ENCODE data around the gene ALKBH4. TPM values are rescaled to one million over a fixed set of nuclear protein-coding genes. Genes with fewer than 3 reads are reported as not detected.

The ALKBH4 gene
- total RNA-seq, 2 donors from 2014 or later, result 9.1 to 11.8 TPM

GRCh38 chr7:102439963-102440795 lies 24.5 kb downstream of the ALKBH4 start:
- H3K27ac Mint-ChIP-seq, result no peak overlapping the region
- H3K4me3 Mint-ChIP-seq, result no peak overlapping the region
- no peak for ATAC-seq (replicated peaks in 1 of 2)
- DNase-seq, result no peak
- H3K27me3 Mint-ChIP-seq (ENCODE audit: low read depth), result no peaks in the 10 kb centered on the region
- H3K4me1 Mint-ChIP-seq (ENCODE audit: low read depth), result peaks cover 5% of the 10 kb centered on the region
- H3K9me3 Mint-ChIP-seq, result no peaks in the 10 kb centered on the region
- H3K36me3 Mint-ChIP-seq (ENCODE audit: insufficient read depth in 2 of 2), result peaks cover 0 to 3% of the 10 kb centered on the region in 2 donors

- Mint-ChIP-seq H3K4me3 (no peak overlapping the region), H3K27me3 (ENCODE audit: low read depth) (no peaks in the 10 kb centered on the region), H3K36me3 (ENCODE audit: insufficient read depth in 2 of 2) (no peaks in the 10 kb centered on the region), H3K27ac (no peak overlapping the region), H3K4me1 (ENCODE audit: low read depth) (peaks cover 33% of the 10 kb centered on the region), H3K9me3 (no peaks in the 10 kb centered on the region)
- DNase-seq (no peak), ATAC-seq (replicated peaks in 1 of 2) (no peak)
Observed at GRCh38 chr7:102436118-102436517, 28.5 kb downstream of the ALKBH4 start.

- H3K27me3 Mint-ChIP-seq (ENCODE audit: low read depth), result no peaks in the 10 kb centered on the region
- peak overlapping the region; percentile 73 to 81 for H3K4me3 Mint-ChIP-seq
- H3K27ac Mint-ChIP-seq, result peak overlapping the region; percentile 45
- DNase-seq (no peak), ATAC-seq (replicated peaks in 1 of 2) (peak; percentile 8 to 12)
- H3K36me3 Mint-ChIP-seq (ENCODE audit: insufficient read depth in 2 of 2), result peaks cover 0 to 4% of the 10 kb centered on the region in 2 donors
- H3K4me1 Mint-ChIP-seq (ENCODE audit: low read depth), result peaks cover 53% of the 10 kb centered on the region
- no peaks in the 10 kb centered on the region for H3K9me3 Mint-ChIP-seq
Observed at GRCh38 chr7:102434039-102434486, 30.6 kb downstream of the ALKBH4 start.

GRCh38 chr7:102433219-102434038 lies 31.2 kb downstream of the ALKBH4 start, which contains the start of gene ORAI2:
Gene ORAI2 (plus strand): TSS chr7:102433575. CDS start chr7:102438957, 5,382 bp downstream.
- peaks cover 0 to 4% of the 10 kb centered on the region in 2 donors for H3K36me3 Mint-ChIP-seq (ENCODE audit: insufficient read depth in 2 of 2)
- no peaks in the 10 kb centered on the region for H3K9me3 Mint-ChIP-seq
- no peaks in the 10 kb centered on the region for H3K27me3 Mint-ChIP-seq (ENCODE audit: low read depth)
- ATAC-seq (replicated peaks in 1 of 2), result peak; percentile 74 to 79
- peak within 1 kb of the TSS; percentile 78 to 81 for H3K4me3 Mint-ChIP-seq
- H3K4me1 Mint-ChIP-seq (ENCODE audit: low read depth), result peaks cover 55% of the 10 kb centered on the region
- DNase-seq, result peak; percentile 88 to 91
- H3K27ac Mint-ChIP-seq, result peak within 1 kb of the TSS; percentile 80

GRCh38 chr7:102432442-102433218 lies 32.0 kb downstream of the ALKBH4 start:
- H3K36me3 Mint-ChIP-seq (ENCODE audit: insufficient read depth in 2 of 2), result peaks cover 0 to 4% of the 10 kb centered on the region in 2 donors
- peaks cover 55% of the 10 kb centered on the region for H3K4me1 Mint-ChIP-seq (ENCODE audit: low read depth)
- no peaks in the 10 kb centered on the region for H3K9me3 Mint-ChIP-seq
- DNase-seq (peak in 1 of 2 donors; percentile 50), ATAC-seq (replicated peaks in 1 of 2) (peak; percentile 40 to 43)
- peak overlapping the region; percentile 80 for H3K27ac Mint-ChIP-seq
- peak overlapping the region; percentile 78 to 79 for H3K4me3 Mint-ChIP-seq
- H3K27me3 Mint-ChIP-seq (ENCODE audit: low read depth), result no peaks in the 10 kb centered on the region

- Mint-ChIP-seq H3K36me3 (ENCODE audit: insufficient read depth in 2 of 2) (peaks cover 0 to 4% of the 10 kb centered on the region in 2 donors), H3K9me3 (no peaks in the 10 kb centered on the region), H3K27ac (peak overlapping the region; percentile 90), H3K27me3 (ENCODE audit: low read depth) (no peaks in the 10 kb centered on the region), H3K4me1 (ENCODE audit: low read depth) (peaks cover 63% of the 10 kb centered on the region), H3K4me3 (peak overlapping the region; percentile 76 to 79)
- DNase-seq (peak; percentile 50 to 53), ATAC-seq (replicated peaks in 1 of 2) (peak; percentile 23 to 27)
Observed at GRCh38 chr7:102431617-102432298, 32.9 kb downstream of the ALKBH4 start.

GRCh38 chr7:102429141-102429899 lies 35.3 kb downstream of the ALKBH4 start:
- Mint-ChIP-seq H3K27me3 (ENCODE audit: low read depth) (no peaks in the 10 kb centered on the region), H3K9me3 (no peaks in the 10 kb centered on the region), H3K4me3 (peak overlapping the region; percentile 3 to 23), H3K27ac (peak overlapping the region; percentile 91), H3K4me1 (ENCODE audit: low read depth) (peaks cover 76% of the 10 kb centered on the region), H3K36me3 (ENCODE audit: insufficient read depth in 2 of 2) (peaks cover 9 to 10% of the 10 kb centered on the region in 2 donors)
- no peak for DNase-seq
- no peak for ATAC-seq (replicated peaks in 1 of 2)

GRCh38 chr7:102427019-102427405 lies 37.7 kb downstream of the ALKBH4 start:
- Mint-ChIP-seq H3K36me3 (ENCODE audit: insufficient read depth in 2 of 2) (peaks cover 9 to 11% of the 10 kb centered on the region in 2 donors), H3K9me3 (no peaks in the 10 kb centered on the region), H3K27ac (peak overlapping the region; percentile 96), H3K4me3 (peak overlapping the region; percentile 79 to 93), H3K4me1 (ENCODE audit: low read depth) (peaks cover 70% of the 10 kb centered on the region), H3K27me3 (ENCODE audit: low read depth) (no peaks in the 10 kb centered on the region)
- ATAC-seq (replicated peaks in 1 of 2) (no peak), DNase-seq (no peak)

- Mint-ChIP-seq H3K4me1 (ENCODE audit: low read depth) (peaks cover 64% of the 10 kb centered on the region), H3K27ac (peak overlapping the region; percentile 96), H3K27me3 (ENCODE audit: low read depth) (no peaks in the 10 kb centered on the region), H3K4me3 (peak overlapping the region; percentile 79 to 93), H3K36me3 (ENCODE audit: insufficient read depth in 2 of 2) (peaks cover 9 to 11% of the 10 kb centered on the region in 2 donors), H3K9me3 (no peaks in the 10 kb centered on the region)
- DNase-seq, result peak; percentile 83 to 85
- peak; percentile 80 to 87 for ATAC-seq (replicated peaks in 1 of 2)
Observed at GRCh38 chr7:102426268-102427018, 38.2 kb downstream of the ALKBH4 start.

GRCh38 chr7:102425639-102426267 lies 38.9 kb downstream of the ALKBH4 start:
- peaks cover 62% of the 10 kb centered on the region for H3K4me1 Mint-ChIP-seq (ENCODE audit: low read depth)
- DNase-seq (peak; percentile 85 to 86), ATAC-seq (replicated peaks in 1 of 2) (peak; percentile 80 to 83)
- H3K27ac Mint-ChIP-seq, result peak overlapping the region; percentile 96
- H3K4me3 Mint-ChIP-seq, result peak overlapping the region; percentile 79 to 93
- H3K9me3 Mint-ChIP-seq, result no peaks in the 10 kb centered on the region
- no peaks in the 10 kb centered on the region for H3K27me3 Mint-ChIP-seq (ENCODE audit: low read depth)
- H3K36me3 Mint-ChIP-seq (ENCODE audit: insufficient read depth in 2 of 2), result peaks cover 8 to 11% of the 10 kb centered on the region in 2 donors

All from activated T-cell treated with anti-CD3 and anti-CD28 coated beads, Interleukin-2, amount 50 U/mL, for 72 hours (primary cell).